HG02981 (cell line): Measurements from ENCODE around the gene PKN2.
"Not testable (repeated sequence)": the region's sequence is repeated elsewhere in the genome, so short reads cannot be mapped to it uniquely, and the experiment has no call there.

Experiments
- ATAC-seq: cut with Tn5 transposase; IDR thresholded peaks from one replicate; pipeline ENCODE4 v1.9.1; 2021; ENCODE audit warnings: mild to moderate bottlenecking, moderate library complexity; ENCODE audit not compliant: unreplicated experiment

PKN2 gene

GRCh38 chr1:88784551-88784950 lies 100.5 kb downstream of the PKN2 start:
- ATAC-seq = no peak

- ATAC-seq = no peak
Measured at GRCh38 chr1:88787023-88787903, 103.2 kb downstream of the PKN2 start.

DNA sequence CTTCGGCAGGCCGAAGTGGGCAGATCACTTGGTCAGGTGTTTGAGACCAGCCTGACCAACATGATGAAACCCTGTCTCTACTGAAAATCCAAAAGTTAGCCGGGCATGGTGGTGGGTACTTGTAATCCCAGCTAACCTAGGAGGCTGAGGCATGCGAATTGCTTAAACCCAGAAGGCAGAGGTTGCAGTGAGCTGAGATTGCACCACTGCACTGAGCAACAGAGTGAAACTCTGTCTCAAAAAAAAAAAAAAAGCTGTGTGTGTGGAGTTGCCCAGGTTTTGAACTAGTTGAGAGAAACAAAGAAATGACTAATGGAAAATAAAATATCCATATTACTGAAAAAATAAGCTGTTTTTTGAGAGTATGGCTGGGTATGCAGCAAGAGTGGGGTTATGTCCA lies 107.1 kb downstream of the PKN2 start:
- ATAC-seq = no peak

DNA sequence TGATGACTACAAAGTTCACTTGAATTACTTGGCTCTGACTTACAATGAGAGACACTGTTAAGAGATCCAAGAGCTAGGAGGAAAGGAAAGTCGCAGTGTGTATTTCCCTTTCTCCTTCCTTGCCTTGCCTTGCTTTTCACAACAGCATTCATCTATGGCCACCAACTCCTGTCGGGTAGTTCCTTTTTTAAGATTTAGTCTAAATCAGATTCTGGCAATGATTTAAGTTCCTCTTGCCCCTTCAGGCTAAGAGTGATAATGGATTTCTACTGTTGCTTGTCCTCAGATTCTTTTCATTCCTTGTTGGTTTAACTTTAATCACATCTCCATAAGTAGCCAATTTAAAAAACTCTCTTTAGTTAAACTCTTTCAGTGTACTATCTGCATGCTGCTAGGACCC lies 115.4 kb downstream of the PKN2 start:
- no peak for ATAC-seq

- no peak for ATAC-seq
Measured at GRCh38 chr1:88800382-88801051, 116.4 kb downstream of the PKN2 start.

- ATAC-seq = no peak
Measured at GRCh38 chr1:88801575-88802208, 117.6 kb downstream of the PKN2 start.

DNA sequence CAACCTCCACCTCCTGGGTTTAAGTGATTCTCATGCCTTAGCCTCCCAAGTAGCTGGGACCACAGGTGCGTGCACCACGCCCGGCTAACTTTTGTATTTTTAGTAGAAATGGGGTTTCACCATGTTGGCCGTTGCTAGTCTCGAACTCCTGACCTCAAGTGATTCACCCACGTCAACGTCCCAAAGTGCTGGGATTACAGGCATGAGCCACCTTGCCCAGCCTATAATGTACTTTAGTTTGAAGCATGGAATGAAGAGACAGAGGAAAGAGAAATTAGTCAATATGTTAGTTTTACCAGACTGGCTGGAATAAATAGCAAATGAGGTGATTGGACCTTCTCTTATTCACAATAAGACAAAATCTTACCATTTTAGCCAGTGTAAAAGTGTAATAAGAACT lies 118.3 kb downstream of the PKN2 start:
- no peak for ATAC-seq

DNA sequence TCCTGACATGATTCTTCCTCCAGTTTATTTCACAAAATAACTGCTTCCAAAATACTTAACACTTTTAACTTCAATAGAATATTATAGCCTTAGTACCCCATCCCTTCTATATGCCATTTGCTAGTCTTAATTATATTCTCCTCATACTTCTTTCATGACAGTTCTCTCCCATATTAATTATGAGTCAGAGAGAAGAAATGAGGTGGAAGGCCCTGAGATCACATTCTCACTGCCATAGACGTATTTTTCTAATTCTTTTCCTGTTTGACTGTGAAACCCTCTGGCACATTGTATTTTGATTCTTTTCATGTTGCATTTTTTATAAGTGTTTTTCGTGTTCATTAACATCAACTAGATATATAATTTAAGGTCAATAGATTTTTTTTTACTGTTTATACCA lies 118.9 kb downstream of the PKN2 start:
- ATAC-seq = no peak

GRCh38 chr1:88803444-88803843 lies 119.4 kb downstream of the PKN2 start:
- no peak for ATAC-seq

GRCh38 chr1:88812366-88812765 lies 128.3 kb downstream of the PKN2 start:
- no peak for ATAC-seq

- ATAC-seq = no peak
Measured at GRCh38 chr1:88813471-88813870, 129.4 kb downstream of the PKN2 start.

DNA sequence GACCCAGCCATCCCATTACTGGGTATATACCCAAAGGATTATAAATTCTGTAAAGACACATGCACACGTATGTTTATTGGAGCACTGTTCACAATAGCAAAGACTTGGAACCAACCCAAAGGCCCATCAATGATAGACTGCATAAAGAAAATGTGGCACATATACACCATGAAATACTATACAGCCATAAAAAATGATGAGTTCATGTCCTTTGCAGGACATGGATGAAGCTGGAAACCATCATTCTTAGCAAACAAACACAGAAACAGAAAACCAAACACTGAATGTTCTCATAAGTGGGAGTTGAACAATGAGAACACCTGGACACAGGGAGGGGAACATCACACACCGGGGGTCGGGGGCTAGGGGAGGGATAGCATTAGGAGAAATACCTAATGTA lies 135.6 kb downstream of the PKN2 start:
- not testable (repeated sequence) for ATAC-seq

DNA sequence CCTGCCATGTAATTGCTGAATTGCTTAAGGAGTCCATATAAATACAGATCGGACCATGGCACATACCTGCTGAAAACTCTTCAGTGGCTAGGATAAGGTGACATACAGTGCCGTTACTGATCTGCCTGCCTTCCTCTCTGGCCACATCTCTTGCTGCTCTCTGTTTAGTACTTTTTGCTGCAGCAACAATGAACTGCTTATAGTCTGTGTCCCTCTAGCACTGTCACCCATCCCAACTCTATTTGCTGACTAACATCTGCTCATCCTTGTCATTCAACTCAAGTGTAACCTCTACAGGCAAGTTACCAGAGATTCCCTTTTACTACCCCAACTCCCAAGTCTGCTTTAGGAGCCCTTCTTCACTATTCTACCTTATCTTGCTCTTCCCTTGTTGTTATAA lies 141.6 kb downstream of the PKN2 start:
- no peak for ATAC-seq

- no peak for ATAC-seq
Measured at GRCh38 chr1:88847643-88848042, 163.6 kb downstream of the PKN2 start.

- ATAC-seq = no peak
Measured at GRCh38 chr1:88851303-88852063, 167.4 kb downstream of the PKN2 start.

DNA sequence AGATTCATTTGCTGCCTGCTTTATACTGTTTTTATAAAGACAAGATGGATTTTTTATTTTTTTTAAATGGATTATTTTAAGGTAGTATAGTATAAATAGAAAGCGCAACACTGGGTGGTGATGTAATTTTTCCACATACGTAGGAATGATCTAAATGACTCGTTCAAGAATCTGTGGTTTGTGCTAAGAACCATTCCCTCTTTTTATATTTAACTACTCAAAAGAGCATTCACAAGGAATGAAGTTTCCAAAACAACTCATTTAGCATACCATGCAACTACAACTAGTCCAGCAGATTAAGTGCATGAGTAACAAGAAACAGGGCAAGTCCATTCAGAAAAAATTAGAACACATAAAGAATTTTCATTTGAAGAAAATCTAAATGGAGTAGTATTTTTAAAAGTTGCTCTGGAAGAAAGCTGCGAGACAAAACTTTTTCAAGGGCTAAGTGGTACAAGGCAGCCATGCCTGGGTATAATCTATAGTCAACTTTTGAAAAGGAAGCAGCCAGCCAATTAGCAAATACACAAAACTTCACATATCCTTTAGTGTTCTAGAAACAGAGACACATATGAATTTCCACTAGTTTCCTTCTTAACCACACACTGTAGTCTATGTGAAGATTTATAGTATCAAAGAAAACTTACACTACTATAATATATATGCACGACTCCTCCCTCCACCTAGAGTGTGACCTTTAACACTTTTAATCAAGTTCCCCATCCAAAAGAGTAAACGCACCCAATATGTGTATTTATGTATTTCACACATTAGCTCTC lies 183.9 kb downstream of the PKN2 start:
- ATAC-seq = no peak

DNA sequence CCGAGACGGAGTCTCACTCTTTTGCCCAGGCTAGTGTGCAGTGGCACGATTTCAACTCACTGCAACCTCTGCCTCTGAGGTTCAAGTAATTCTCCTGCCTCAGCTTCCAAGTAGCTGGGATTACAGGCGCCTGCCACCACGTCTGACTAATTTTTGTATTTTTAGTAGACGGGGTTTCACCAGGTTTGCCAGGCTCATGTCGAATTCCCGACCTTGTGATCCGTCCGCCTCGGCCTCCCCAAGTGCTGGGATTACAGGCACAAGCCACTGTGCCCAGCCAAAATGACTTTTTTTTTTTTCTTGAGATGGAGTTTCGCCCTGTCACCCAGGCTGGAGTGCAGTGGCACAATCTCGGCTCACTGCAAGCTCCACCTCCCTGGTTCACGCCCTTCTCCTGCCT lies 185.6 kb downstream of the PKN2 start:
- ATAC-seq = not testable (repeated sequence)

- no peak for ATAC-seq
Measured at GRCh38 chr1:88873737-88874349, 189.8 kb downstream of the PKN2 start.

DNA sequence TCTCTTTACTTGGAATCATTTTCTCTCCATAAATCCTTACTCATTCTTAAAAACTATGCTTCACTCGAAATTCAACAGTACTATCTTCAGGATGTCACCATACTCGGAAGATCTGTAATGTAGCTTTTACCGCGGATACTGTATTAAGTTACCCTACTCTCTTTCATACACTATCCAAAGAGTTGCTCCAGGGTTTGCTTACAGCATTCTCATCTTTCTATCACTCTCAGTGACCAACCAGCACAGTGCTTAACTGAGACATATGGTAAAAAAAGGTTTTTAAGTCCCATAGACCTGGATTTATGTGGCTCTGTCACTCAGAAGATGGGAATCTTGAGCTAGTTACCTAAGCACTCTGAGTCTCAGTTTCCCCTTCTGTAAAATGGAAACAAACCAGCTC lies 191.5 kb downstream of the PKN2 start:
- no peak for ATAC-seq
